Ovary (tissue), 9 donors: ENCODE results near the gene TUBB2A. TPM values are rescaled to one million over a fixed set of nuclear protein-coding genes. Genes with fewer than 3 reads are reported as not detected.

Experiments used
- DNase-seq, 5 donors: peaks; one replicate each; pipeline ENCODE4 v3.0.0-alpha.2; 2019 to 2020
- H3K27ac ChIP-seq, 2 donors: fragments of 200-600 bp; one replicate each; pipeline versions ENCODE4 v1.5.1 to v1.8.0; 2019 to 2022
- H3K27me3 ChIP-seq: fragments of 200-600 bp; one replicate; pipeline ENCODE4 v1.8.0; 2022
- H3K36me3 ChIP-seq: fragments of 200-600 bp; sonication (generic); one replicate; pipeline ENCODE4 v1.5.1; 2019
- H3K4me1 ChIP-seq: one replicate; pipeline ENCODE4 v1.8.1; 2013; ENCODE audit warnings: mild to moderate bottlenecking, moderate library complexity; ENCODE audit not compliant: insufficient read depth
- H3K4me3 ChIP-seq: fragments of 200-600 bp; sonication (generic); one replicate; pipeline ENCODE4 v1.5.1; 2017
- H3K9me3 ChIP-seq, 2 donors: fragments of 200-600 bp in 1 of 2; sonication (generic) in 1 of 2; one replicate each; pipeline versions ENCODE4 v1.5.1 to v1.8.1; 2013 to 2019; ENCODE audit warnings: mild to moderate bottlenecking in 1 of 2, moderate library complexity in 1 of 2
- EP300 ChIP-seq: sonication (generic); formaldehyde crosslinking; IDR thresholded peaks from one replicate; pipeline ENCODE4 v1.6.1; 2017; ENCODE audit warnings: antibody characterized with exemption
- POLR2A ChIP-seq: fragments of 450-650 bp; IDR thresholded peaks from one replicate; pipeline ENCODE4 v1.6.1; 2017; ENCODE audit warnings: antibody characterized with exemption, mild to moderate bottlenecking, moderate library complexity
- WGBS, 3 donors: extraction: QIAGEN DNeasy Blood & Tissue Kit in 1 of 3; methylation state at CpG; one replicate each; pipeline versions ENCODE4 v1.1.5 to v1.1.7; 2013 to 2017; 5-methylcytosine and 5-hydroxymethylcytosine counted together
- intact Hi-C, 4 donors: fragments of 100-400 bp; cut with DNase I; formaldehyde crosslinking; loops; one replicate each; pipeline versions ENCODE4 v1.11.0 to v1.15.1; 2022 to 2023
- polyA plus RNA-seq, 2 donors: library from polyadenylated mRNA; stranded (reverse); fragments of 200-250 nt in 1 of 2; fragments of 350-450 nt in 1 of 2; fragmentation: Illumina TruSeq in 1 of 2; extraction: RNeasy Lipid Tissue Mini Kit (QIAGEN cat#74804) in 1 of 2; gene quantifications; one replicate each; pipeline ENCODE4 v1.2.3, GENCODE V29; 2013 to 2014
- total RNA-seq, 7 donors: library from RNA; depleted of rRNA in 2 of 7; stranded (reverse); fragments of >200 nt in 2 of 7; fragmentation: NEBNext Ultra II Directional in 3 of 7; extraction: Animal tissue kit (Norgen Biotek cat#: 25700) in 3 of 7; gene quantifications; one replicate each; pipeline versions ENCODE4 v1.1.0 to v1.2.4, GENCODE V29; 2016 to 2023
- TF ChIP-seq, protein P1 (sequence below), 3 donors: fragments of 450-650 bp in 2 of 3; fragments of 200-600 bp in 1 of 3; IDR thresholded peaks; one replicate each; pipeline versions ENCODE4 v1.5.1 to v1.8.0; 2016 to 2022; ENCODE audit warnings: antibody characterized with exemption in 3 of 3, mild to moderate bottlenecking in 1 of 3
- donor health status: DM: no; HTN: no; CAD: no; lungs with moderate emphysema.
- donor health status: DM: no; HTN: no; CAD: no.
- donor health status: Bipolar disorder and iron deficiency.
- donor health status: DM: yes; HTN: yes; CAD: no.
- donor health status: DM: no; HTN: no; CAD: no.
- donor health status: DM: yes; HTN: yes; CAD: no.

TUBB2A gene
- total and polyA plus RNA-seq, 9 donors: 5.7 to 32.7 (median 10.9) TPM

DNA sequence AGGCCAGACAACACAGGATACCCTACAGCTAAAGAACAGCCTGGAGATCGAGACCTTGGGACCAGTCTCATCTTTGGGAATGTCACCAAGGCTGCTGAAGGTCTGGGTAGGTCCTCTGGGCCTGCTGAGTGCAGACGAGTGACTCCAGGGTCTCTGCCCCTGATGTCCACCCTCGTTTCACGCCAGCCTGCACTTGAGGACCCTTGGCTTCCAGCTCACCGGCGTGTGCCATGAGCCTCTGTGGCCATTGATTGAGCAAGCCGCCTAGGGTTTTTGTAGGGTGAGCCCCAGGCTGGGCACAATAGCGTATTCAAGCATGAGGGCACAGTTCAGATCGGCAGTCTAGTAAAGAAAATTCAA lies 34.5 kb downstream of the TUBB2A start:
- Histone ChIP-seq H3K9me3 (no peaks in the 10 kb centered on the region), H3K27me3 (no peaks in the 10 kb centered on the region), H3K4me1 (peaks cover 2% of the 10 kb centered on the region), H3K36me3 (no peaks in the 10 kb centered on the region), H3K27ac (no peak overlapping the region), H3K4me3 (no peak overlapping the region)
- DNase-seq: no peak
- 89 to 94% (median 91%) methylated on average over 9 of the region's 9 CpGs for WGBS, 3 donors
- intact Hi-C loops: loop anchor here in 1 of 4 donors (5.0 kb wide), 1 partner anchor 129 kb away; no protein-coding TSS in a partner anchor
- TF ChIP-seq POLR2A (no peak), EP300 (no peak)
- TF ChIP-seq, protein P1, sequence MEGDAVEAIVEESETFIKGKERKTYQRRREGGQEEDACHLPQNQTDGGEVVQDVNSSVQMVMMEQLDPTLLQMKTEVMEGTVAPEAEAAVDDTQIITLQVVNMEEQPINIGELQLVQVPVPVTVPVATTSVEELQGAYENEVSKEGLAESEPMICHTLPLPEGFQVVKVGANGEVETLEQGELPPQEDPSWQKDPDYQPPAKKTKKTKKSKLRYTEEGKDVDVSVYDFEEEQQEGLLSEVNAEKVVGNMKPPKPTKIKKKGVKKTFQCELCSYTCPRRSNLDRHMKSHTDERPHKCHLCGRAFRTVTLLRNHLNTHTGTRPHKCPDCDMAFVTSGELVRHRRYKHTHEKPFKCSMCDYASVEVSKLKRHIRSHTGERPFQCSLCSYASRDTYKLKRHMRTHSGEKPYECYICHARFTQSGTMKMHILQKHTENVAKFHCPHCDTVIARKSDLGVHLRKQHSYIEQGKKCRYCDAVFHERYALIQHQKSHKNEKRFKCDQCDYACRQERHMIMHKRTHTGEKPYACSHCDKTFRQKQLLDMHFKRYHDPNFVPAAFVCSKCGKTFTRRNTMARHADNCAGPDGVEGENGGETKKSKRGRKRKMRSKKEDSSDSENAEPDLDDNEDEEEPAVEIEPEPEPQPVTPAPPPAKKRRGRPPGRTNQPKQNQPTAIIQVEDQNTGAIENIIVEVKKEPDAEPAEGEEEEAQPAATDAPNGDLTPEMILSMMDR (IDR thresholded peaks at IDR 0.05): no peak

DNA sequence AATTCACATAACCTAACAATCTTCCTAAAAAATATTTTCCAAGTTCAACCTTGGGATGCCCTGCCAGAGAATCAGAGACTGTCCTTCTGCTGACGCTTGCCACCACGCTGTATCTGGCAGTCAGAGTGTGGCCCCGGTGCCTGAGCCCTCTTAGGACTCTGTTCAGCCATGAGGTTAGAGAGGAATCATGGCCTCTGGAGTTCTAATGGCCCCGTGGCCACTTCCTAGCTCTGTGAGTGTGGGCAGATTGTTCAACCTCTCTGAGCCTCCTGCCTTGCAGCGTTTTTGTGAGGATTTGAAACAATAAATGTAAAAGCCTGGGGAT lies 36.6 kb downstream of the TUBB2A start:
- Histone ChIP-seq H3K27ac (no peak overlapping the region), H3K4me1 (peaks cover 2% of the 10 kb centered on the region), H3K4me3 (no peak overlapping the region), H3K27me3 (no peaks in the 10 kb centered on the region), H3K9me3 (no peaks in the 10 kb centered on the region), H3K36me3 (no peaks in the 10 kb centered on the region)
- no peak for DNase-seq
- intact Hi-C loops: loop anchor here in 1 of 4 donors (5.0 kb wide), 1 partner anchor 132 kb away; no protein-coding TSS in a partner anchor
- WGBS, 3 donors: 91 to 94% (median 93%) methylated on average over 5 of the region's 5 CpGs
- TF ChIP-seq EP300 (no peak), POLR2A (no peak)
- TF ChIP-seq, protein P1 (IDR thresholded peaks at IDR 0.05): no peak

DNA sequence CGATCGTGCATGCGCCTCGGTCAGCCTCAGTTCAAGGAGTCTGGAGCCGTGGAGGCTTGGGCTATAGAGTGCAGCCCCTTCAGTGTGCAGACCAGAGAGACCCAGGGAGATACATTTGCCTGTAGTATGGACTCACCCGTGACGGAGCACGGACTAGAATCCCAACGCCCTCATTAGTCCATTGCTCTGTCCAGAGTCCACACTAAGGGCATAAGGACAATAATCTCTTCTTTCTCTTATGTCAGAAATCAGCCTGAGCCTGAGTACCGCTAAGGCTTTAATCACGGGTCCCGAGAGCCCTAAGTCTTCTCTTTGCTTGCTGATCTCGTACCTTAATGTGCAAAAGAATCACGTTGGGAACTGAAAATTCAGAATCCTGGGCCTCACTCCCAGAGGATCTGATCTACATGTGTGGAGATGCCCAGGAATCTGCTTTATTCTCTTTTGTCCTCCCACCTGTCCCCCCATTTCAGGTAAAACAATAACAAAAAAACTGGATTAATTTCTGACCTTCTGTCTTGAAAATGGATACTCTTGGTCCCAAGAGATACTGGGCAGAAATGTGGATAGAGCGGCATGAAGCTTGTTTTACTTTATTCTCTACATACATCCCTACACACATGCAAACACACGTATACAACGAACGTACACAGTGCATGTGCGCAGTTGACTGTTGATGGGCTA lies 38.2 kb downstream of the TUBB2A start:
- Histone ChIP-seq H3K36me3 (no peaks in the 10 kb centered on the region), H3K4me3 (peak overlapping the region; percentile 66), H3K27ac (peak overlapping the region; percentile 66 to 89), H3K27me3 (no peaks in the 10 kb centered on the region), H3K9me3 (no peaks in the 10 kb centered on the region), H3K4me1 (peaks cover 2% of the 10 kb centered on the region)
- DNase-seq: no peak
- TF ChIP-seq EP300 (no peak), POLR2A (no peak)
- TF ChIP-seq, protein P1 (IDR thresholded peaks at IDR 0.05): no peak
- WGBS, 3 donors: 21 to 22% (median 22%) methylated on average over 19 of the region's 19 CpGs
- intact Hi-C loops: no loop called here

DNA sequence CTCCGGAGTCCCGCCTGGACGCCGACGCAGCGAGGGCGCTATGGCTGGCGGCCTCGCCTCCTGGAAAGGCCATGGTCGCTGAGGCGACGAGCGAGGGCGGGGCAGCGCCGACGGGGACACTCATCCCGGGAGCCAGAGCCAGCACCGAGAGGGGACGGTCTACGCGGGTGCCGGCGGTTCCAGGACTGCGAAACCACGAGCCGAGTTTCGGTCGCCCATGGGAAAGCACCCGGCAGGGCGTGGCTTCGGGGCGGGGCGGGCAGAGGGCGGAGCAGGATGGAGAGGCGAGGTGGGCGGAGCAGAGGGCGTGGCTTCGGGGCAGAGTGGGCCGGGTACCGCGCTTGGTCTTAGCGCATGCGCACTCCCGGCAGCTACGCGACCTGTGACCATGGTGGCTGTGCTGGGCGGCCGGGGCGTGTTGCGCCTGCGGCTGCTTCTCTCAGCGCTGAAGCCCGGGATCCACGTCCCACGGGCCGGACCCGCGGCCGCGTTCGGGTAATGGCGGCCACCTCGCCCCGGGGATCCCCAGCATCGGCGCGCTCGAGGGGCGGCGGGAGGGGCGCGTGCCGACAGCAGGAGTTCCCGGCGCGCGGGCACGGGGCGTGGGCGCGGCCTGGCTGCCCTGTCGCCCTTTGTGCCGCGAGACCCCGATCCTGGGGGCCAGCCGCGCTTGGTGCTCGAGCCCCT lies 38.8 kb downstream of the TUBB2A start, which contains the start of gene BPHL:
Gene BPHL, plus strand, starts transcription at position 359 of the 687 bp plus-strand sequence. Its CDS starts 30 bp downstream, at position 389.
- Histone ChIP-seq H3K27me3 (no peaks in the 10 kb centered on the region), H3K4me1 (peaks cover 2% of the 10 kb centered on the region), H3K4me3 (peak within 1 kb of the TSS; percentile 66), H3K9me3 (no peaks in the 10 kb centered on the region), H3K36me3 (no peaks in the 10 kb centered on the region), H3K27ac (peak within 1 kb of the TSS; percentile 66 to 89)
- TF ChIP-seq POLR2A: peak; percentile 67
- TF ChIP-seq, protein P1 (IDR thresholded peaks at IDR 0.05): no peak
- TF ChIP-seq EP300: no peak
- intact Hi-C loops: no loop called here
- WGBS, 3 donors: 0 to 1% (median 0%) methylated on average over 67 to 89 of the region's 89 CpGs
- peak; percentile 98 to 99 (median 99) for DNase-seq
